ENCODE measurements around the gene RPS4Y1.
"Not testable (repeated sequence)": the region's sequence is repeated elsewhere in the genome, so short reads cannot be mapped to it uniquely, and the experiment has no call there.

Gene RPS4Y1

DNA sequence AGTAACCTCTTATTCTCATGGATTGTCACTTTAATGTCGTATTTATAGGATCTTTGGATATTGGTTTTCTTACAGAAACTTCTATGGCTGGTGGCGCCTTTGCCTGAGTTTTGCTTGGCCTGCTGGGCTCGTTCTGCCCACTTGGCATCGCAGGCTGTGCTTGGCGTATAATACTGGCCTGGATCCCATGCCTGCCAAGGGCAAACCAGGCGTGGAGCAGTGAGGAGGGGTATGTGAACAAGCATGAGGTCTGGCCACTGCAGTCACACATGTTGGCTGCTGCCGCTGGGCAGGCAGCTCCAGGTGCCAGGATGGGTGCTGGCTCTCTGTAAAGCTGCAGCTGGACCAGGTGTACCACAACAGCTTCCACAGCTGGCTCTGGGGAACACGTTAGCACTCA is 26.1 kb downstream of the RPS4Y1 start:
- no peak overlapping the region for H3K4me2 ChIP-seq
- no peak overlapping the region for H2AFZ ChIP-seq (ENCODE audit: low read depth)
- no peaks in the 10 kb centered on the region for H3K27me3 ChIP-seq (ENCODE audit: insufficient read depth, low read depth)
- no peak for TF ChIP-seq CTCF (conservative IDR thresholded peaks at IDR 0.05; ENCODE audit: low read depth, low read length)
- H3K9ac ChIP-seq: no peak overlapping the region
- no peak overlapping the region for H3K4me3 ChIP-seq (IDR thresholded peaks at IDR 0.05; ENCODE audit: insufficient read depth, low read depth, low read length)
- H3K27ac ChIP-seq: no peak overlapping the region
- no peaks in the 10 kb centered on the region for H3K36me3 ChIP-seq (ENCODE audit: insufficient read depth)
- no peaks in the 10 kb centered on the region for H3K79me2 ChIP-seq (ENCODE audit: insufficient read depth, low read depth)
- H3K4me1 ChIP-seq (ENCODE audit: low read depth, poor library complexity, severe bottlenecking): no peaks in the 10 kb centered on the region
- H4K20me1 ChIP-seq (ENCODE audit: insufficient read depth): no peaks in the 10 kb centered on the region

GRCh38 chrY:2868035-2868607 is 26.7 kb downstream of the RPS4Y1 start:
- no peak overlapping the region for H3K27ac ChIP-seq
- no peaks in the 10 kb centered on the region for H3K4me1 ChIP-seq (ENCODE audit: low read depth, poor library complexity, severe bottlenecking)
- no peak overlapping the region for H3K4me2 ChIP-seq
- H3K27me3 ChIP-seq (ENCODE audit: insufficient read depth, low read depth): no peaks in the 10 kb centered on the region
- no peaks in the 10 kb centered on the region for H4K20me1 ChIP-seq (ENCODE audit: insufficient read depth)
- H3K9ac ChIP-seq: no peak overlapping the region
- H2AFZ ChIP-seq (ENCODE audit: low read depth): no peak overlapping the region
- H3K79me2 ChIP-seq (ENCODE audit: insufficient read depth, low read depth): no peaks in the 10 kb centered on the region
- no peak for TF ChIP-seq CTCF (conservative IDR thresholded peaks at IDR 0.05; ENCODE audit: low read depth, low read length)
- H3K4me3 ChIP-seq (IDR thresholded peaks at IDR 0.05; ENCODE audit: insufficient read depth, low read depth, low read length): no peak overlapping the region
- no peaks in the 10 kb centered on the region for H3K36me3 ChIP-seq (ENCODE audit: insufficient read depth)

DNA sequence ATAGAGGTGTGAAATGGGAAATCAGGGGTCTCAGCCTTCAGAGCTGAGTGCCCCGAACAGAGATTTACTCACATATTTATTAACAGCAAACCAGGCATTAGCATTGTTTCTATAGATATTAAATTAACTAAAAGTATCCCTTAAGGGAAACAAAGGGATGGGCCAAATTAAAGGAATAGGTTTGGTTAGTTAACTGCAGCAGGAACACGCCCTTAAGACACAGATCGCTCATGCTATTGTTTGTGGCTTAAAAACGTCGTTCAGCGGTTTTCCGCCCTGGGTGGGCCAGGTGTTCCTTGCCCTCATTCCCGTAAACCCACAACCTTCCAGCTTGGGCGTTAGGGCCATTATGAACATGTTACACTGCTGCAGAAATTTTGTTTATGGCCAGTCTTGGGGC is 30.8 kb downstream of the RPS4Y1 start:
- not testable (repeated sequence) for H3K4me3 ChIP-seq (IDR thresholded peaks at IDR 0.05; ENCODE audit: insufficient read depth, low read depth, low read length); H4K20me1 ChIP-seq (ENCODE audit: insufficient read depth); H3K79me2 ChIP-seq (ENCODE audit: insufficient read depth, low read depth); H3K9ac ChIP-seq; H2AFZ ChIP-seq (ENCODE audit: low read depth); H3K27ac ChIP-seq; H3K27me3 ChIP-seq (ENCODE audit: insufficient read depth, low read depth); H3K4me2 ChIP-seq; H3K4me1 ChIP-seq (ENCODE audit: low read depth, poor library complexity, severe bottlenecking); H3K36me3 ChIP-seq (ENCODE audit: insufficient read depth)

DNA sequence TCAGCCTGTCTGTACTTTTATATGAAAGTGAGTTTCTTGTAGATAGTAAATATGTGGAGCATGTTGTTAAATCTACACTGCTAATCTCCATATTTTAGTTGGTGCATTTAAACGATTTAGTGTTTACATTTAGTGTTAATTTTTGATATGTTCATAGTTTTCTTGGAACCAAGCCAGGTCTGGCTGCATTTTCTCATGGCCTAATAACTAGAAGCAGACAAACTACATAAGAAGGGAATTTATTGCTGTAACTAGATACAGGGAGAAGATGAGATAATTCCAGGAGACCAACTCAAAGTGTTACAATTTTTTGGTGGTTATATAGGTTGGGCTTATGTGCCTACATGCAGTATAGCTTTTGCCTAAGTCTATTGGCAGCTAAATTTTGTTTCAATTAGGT is 32.8 kb downstream of the RPS4Y1 start:
- H3K4me1 ChIP-seq (ENCODE audit: low read depth, poor library complexity, severe bottlenecking): no peaks in the 10 kb centered on the region
- H3K36me3 ChIP-seq (ENCODE audit: insufficient read depth): no peaks in the 10 kb centered on the region
- no peaks in the 10 kb centered on the region for H3K27me3 ChIP-seq (ENCODE audit: insufficient read depth, low read depth)
- H4K20me1 ChIP-seq (ENCODE audit: insufficient read depth): no peaks in the 10 kb centered on the region
- H3K4me2 ChIP-seq: no peak overlapping the region
- no peak overlapping the region for H3K27ac ChIP-seq
- H3K9ac ChIP-seq: no peak overlapping the region
- H3K4me3 ChIP-seq (IDR thresholded peaks at IDR 0.05; ENCODE audit: insufficient read depth, low read depth, low read length): no peak overlapping the region
- no peaks in the 10 kb centered on the region for H3K79me2 ChIP-seq (ENCODE audit: insufficient read depth, low read depth)
- no peak overlapping the region for H2AFZ ChIP-seq (ENCODE audit: low read depth)
- no peak for TF ChIP-seq CTCF (conservative IDR thresholded peaks at IDR 0.05; ENCODE audit: low read depth, low read length)

GRCh38 chrY:2883561-2883960 is 42.2 kb downstream of the RPS4Y1 start:
- H4K20me1 ChIP-seq (ENCODE audit: insufficient read depth): no peaks in the 10 kb centered on the region
- H3K9ac ChIP-seq: no peak overlapping the region
- H2AFZ ChIP-seq (ENCODE audit: low read depth): no peak overlapping the region
- TF ChIP-seq CTCF (conservative IDR thresholded peaks at IDR 0.05; ENCODE audit: low read depth, low read length): no peak
- no peaks in the 10 kb centered on the region for H3K27me3 ChIP-seq (ENCODE audit: insufficient read depth, low read depth)
- no peaks in the 10 kb centered on the region for H3K36me3 ChIP-seq (ENCODE audit: insufficient read depth)
- H3K4me1 ChIP-seq (ENCODE audit: low read depth, poor library complexity, severe bottlenecking): no peaks in the 10 kb centered on the region
- no peak overlapping the region for H3K4me2 ChIP-seq
- no peak overlapping the region for H3K27ac ChIP-seq
- H3K4me3 ChIP-seq (IDR thresholded peaks at IDR 0.05; ENCODE audit: insufficient read depth, low read depth, low read length): no peak overlapping the region
- H3K79me2 ChIP-seq (ENCODE audit: insufficient read depth, low read depth): no peaks in the 10 kb centered on the region

All from KMS-11 (cell line).